GM12873 (cell line): ENCODE data around the gene POLD4.

Source experiments
- CTCF ChIP-seq: IDR thresholded peaks from 2 replicates; pipeline ENCODE4 v1.5.1; 2012; ENCODE audit warnings: low read depth, mild to moderate bottlenecking, moderate library complexity, low read length, control low read depth; ENCODE audit not compliant: insufficient read depth; ENCODE audit errors: missing control alignments

The POLD4 gene

GRCh38 chr11:67311556-67312082 lies 41.7 kb downstream of the POLD4 start:
- TF ChIP-seq CTCF: no peak

- no peak for TF ChIP-seq CTCF
Observed at GRCh38 chr11:67311051-67311555, 42.2 kb downstream of the POLD4 start.

DNA sequence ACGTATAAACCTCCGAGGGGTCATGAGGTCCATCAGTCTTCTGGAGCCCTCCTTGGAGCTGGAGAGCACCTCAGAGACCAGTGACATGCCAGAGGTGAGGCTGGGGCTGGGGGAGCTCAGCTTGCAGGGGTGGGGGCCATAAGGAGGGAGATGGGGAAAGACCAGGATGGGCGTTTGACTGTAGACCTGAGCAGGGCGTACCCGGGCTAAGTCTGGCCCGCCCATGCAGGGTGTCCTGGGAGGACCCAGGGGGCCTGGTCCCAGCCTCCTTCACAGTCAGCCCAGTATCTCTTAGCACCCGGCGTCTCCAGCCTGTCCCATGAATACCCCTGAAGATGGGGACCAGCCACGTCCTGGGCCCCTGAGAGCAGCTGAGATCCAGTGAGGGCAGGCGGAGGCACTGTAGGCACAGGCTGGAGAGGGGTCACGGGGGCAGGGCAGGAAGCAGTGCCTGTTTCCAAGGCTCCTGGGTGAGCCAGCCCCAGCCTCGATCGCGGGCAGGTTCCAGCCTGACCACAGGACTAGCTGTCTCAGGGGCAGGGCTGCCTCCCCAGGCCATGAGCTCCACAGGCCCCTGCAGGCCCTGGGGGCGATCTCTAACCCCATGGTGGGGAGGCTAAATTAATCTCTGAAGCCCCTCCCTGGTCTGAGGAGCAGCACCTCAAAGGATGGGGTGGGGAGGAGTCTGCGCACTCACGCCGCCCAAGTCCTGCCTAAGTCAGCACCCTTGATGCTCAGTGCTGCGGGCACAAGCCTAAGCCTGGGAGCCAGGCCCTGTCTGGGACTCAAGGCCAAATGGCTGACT lies 42.9 kb downstream of the POLD4 start:
- TF ChIP-seq CTCF: no peak

- no peak for TF ChIP-seq CTCF
Observed at GRCh38 chr11:67309661-67310061, 43.7 kb downstream of the POLD4 start.

DNA sequence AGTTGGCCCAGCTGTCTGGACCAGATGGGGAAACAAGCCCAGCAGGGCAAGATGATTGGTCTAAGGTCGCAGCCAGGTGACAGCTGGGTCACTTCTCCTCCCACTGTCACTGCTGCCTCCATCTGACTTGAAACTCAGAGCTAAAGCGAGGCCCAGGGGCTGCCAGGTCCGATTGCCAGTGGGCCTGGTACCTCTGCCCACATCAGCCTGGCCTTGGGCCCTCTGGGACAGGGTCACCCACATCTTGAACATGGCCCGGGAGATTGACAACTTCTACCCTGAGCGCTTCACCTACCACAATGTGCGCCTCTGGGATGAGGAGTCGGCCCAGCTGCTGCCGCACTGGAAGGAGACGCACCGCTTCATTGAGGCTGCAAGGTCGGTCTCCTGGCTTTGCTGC lies 44.2 kb downstream of the POLD4 start:
- TF ChIP-seq CTCF: no peak

DNA sequence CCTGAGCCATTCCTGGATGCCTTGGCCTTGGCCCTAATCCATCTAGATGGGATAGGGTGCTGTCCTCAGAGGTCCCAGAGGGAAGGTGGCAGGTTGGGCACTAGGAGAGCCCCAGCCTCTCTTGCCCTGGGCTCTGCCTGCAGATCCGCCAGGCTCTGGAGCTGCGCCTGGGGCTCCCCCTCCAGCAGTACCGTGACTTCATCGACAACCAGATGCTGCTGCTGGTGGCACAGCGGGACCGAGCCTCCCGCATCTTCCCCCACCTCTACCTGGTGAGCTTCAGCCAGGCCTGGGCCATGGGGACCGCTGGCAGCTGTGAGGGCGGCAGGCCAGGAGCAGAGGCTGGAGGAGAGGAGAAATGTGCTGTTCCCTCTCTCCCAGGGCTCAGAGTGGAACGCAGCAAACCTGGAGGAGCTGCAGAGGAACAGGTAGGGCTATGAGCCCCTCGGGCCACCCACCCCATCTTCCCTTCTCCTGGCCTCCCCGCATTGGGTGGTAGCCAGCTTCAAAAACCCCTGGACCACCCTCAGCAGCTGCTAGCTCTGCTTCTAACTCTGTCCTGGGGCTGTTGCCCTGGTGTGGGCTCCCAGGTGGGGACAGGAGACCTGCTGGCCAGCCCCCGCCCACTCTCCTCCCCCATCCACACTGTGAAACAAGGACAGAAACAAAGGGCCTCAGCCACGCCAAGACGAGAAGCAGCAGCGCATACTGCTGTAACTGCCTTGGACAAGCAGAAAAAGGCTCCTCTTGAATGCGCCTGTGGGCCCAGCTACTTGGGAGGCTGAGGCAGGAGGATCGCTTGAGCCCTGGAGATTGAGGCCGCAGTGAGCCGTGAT lies 45.1 kb downstream of the POLD4 start:
- TF ChIP-seq CTCF: no peak

- TF ChIP-seq CTCF: no peak
Observed at GRCh38 chr11:67307545-67308001, 45.8 kb downstream of the POLD4 start.
